BJ (cell line): ENCODE measurements around the gene OXNAD1. TPM values are rescaled to one million over a fixed set of nuclear protein-coding genes. Genes with fewer than 3 reads are reported as not detected.

Experiments
- CTCF ChIA-PET: fragments of 350-600 bp; formaldehyde crosslinking; extraction: SDS; loops from one replicate; lab custom pipeline; 2021; ENCODE audit warnings: antibody characterized with exemption, inconsistent platforms; lab: Yijun Ruan, JAX
- POLR2A ChIA-PET: fragments of 300-600 bp; sonication (Branson Sonifier 250); formaldehyde crosslinking; extraction: SDS; loops from one replicate; lab custom pipeline; 2021; ENCODE audit warnings: antibody characterized with exemption; lab: Charles Lee
- DNase-seq: peaks from one replicate; pipeline ENCODE4 v3.0.0-alpha.2; 2011; ENCODE audit warnings: low read depth
- H3K27me3 ChIP-seq: 2 replicates; pipeline ENCODE4 v1.6.0; 2011; ENCODE audit warnings: low read length; ENCODE audit not compliant: control insufficient read depth, insufficient read depth
- H3K36me3 ChIP-seq: 2 replicates; pipeline ENCODE4 v1.5.1; 2011; ENCODE audit warnings: low read length; ENCODE audit not compliant: control insufficient read depth, insufficient read depth
- H3K4me3 ChIP-seq: 2 replicates; pipeline ENCODE4 v1.5.1; 2011; ENCODE audit warnings: low read depth, mild to moderate bottlenecking, control low read depth, low read length
- CTCF ChIP-seq: IDR thresholded peaks from 2 replicates; pipeline ENCODE4 v1.5.1; 2011; ENCODE audit warnings: low read depth, mild to moderate bottlenecking, control low read depth, inconsistent platforms, low read length, moderate library complexity; ENCODE audit not compliant: insufficient read depth
- polyA plus RNA-seq: library from polyadenylated mRNA; depleted of rRNA; stranded (reverse); fragments of >200 nt; gene quantifications from 2 replicates; pipeline ENCODE4 v1.2.3, GENCODE V29; 2011

OXNAD1 gene
- polyA plus RNA-seq, 1 experiment: 8.9 TPM

GRCh38 chr3:16222547-16222946, 42.5 kb upstream of the OXNAD1 start:
- TF ChIP-seq CTCF: no peak
- Histone ChIP-seq H3K4me3 (no peak overlapping the region), H3K36me3 (no peaks in the 10 kb centered on the region), H3K27me3 (no peaks in the 10 kb centered on the region)
- CTCF ChIA-PET: no interaction called here
- DNase-seq: no peak
- POLR2A ChIA-PET: no interaction called here

- CTCF ChIA-PET: no interaction called here
Measured at GRCh38 chr3:16224325-16224724, 40.7 kb upstream of the OXNAD1 start.

GRCh38 chr3:16227566-16227965, 37.4 kb upstream of the OXNAD1 start:
- ChIA-PET CTCF (no interaction called here), POLR2A (no interaction called here)
- Histone ChIP-seq H3K4me3 (no peak overlapping the region), H3K36me3 (no peaks in the 10 kb centered on the region), H3K27me3 (peaks cover 2% of the 10 kb centered on the region)
- no peak for DNase-seq
- TF ChIP-seq CTCF: no peak

More at GRCh38 chr3:16224325-16224724, 40.7 kb upstream of the OXNAD1 start:
- Histone ChIP-seq H3K36me3 (no peaks in the 10 kb centered on the region), H3K27me3 (peaks cover 2% of the 10 kb centered on the region), H3K4me3 (no peak overlapping the region)
- no peak for TF ChIP-seq CTCF
- no peak for DNase-seq
- POLR2A ChIA-PET: no interaction called here

GRCh38 chr3:16229681-16230080, 35.3 kb upstream of the OXNAD1 start:
- POLR2A ChIA-PET: no interaction called here
- Histone ChIP-seq H3K4me3 (no peak overlapping the region), H3K36me3 (no peaks in the 10 kb centered on the region), H3K27me3 (peaks cover 4% of the 10 kb centered on the region)
- DNase-seq: no peak
- no peak for TF ChIP-seq CTCF
- CTCF ChIA-PET: interaction anchor here (1.4 kb wide), 1 partner anchor 10 kb away, joined by 4 read pairs; no protein-coding TSS in a partner anchor

GRCh38 chr3:16231983-16232382, 33.0 kb upstream of the OXNAD1 start:
- no peak overlapping the region for H3K4me3 ChIP-seq
- H3K27me3 ChIP-seq: peaks cover 4% of the 10 kb centered on the region
- no peak for DNase-seq
- ChIA-PET POLR2A (no interaction called here), CTCF (interaction anchor here (0.9 to 1.9 kb wide), 3 partner anchors 10 to 23 kb away, joined by 3 to 4 read pairs (median 3); no protein-coding TSS in a partner anchor)
- TF ChIP-seq CTCF: no peak
- no peaks in the 10 kb centered on the region for H3K36me3 ChIP-seq
